HEK293 (cell line): ENCODE data around the gene STAB1.

ENCODE experiments used
- CTCF ChIA-PET: fragments of 350-600 bp; formaldehyde crosslinking; extraction: SDS; loops from one replicate; lab custom pipeline; 2021; ENCODE audit warnings: antibody characterized with exemption; lab: Yijun Ruan, JAX
- POLR2A ChIA-PET: fragments of 300-600 bp; formaldehyde crosslinking; extraction: SDS; loops from one replicate; lab custom pipeline; 2020; ENCODE audit warnings: antibody characterized with exemption, inconsistent platforms; lab: Yijun Ruan, JAX
- H3K27ac ChIP-seq: fragments of 200-500 bp; sonication (Bioruptor generic); 2 replicates; pipeline ENCODE4 v1.5.1; 2014; ENCODE audit warnings: low read depth, low read length, control low read depth, inconsistent platforms; ENCODE audit errors: extremely low read depth
- H3K36me3 ChIP-seq, 2 experiments: fragments of 200-500 bp in 1 of 2; sonication (Bioruptor generic) in 1 of 2; 1 replicate in 1 of 2; 2 replicates in 1 of 2; pipeline ENCODE4 v1.5.1; 2014 to 2017; ENCODE audit warnings: inconsistent platforms in 2 of 2, low read length in 2 of 2; ENCODE audit not compliant: control insufficient read depth in 2 of 2, insufficient read depth in 1 of 2
- H3K4me1 ChIP-seq: fragments of 200-500 bp; sonication (Bioruptor generic); 2 replicates; pipeline ENCODE4 v1.5.1; 2014; ENCODE audit warnings: mild to moderate bottlenecking, low read length, inconsistent platforms; ENCODE audit not compliant: control insufficient read depth, insufficient read depth
- H3K4me3 ChIP-seq: 2 replicates; pipeline ENCODE4 v1.5.1; 2011; ENCODE audit warnings: low read depth, mild to moderate bottlenecking, control low read depth, low read length, moderate library complexity
- H3K9me3 ChIP-seq: fragments of 200-500 bp; sonication (Bioruptor generic); 2 replicates; pipeline ENCODE4 v1.5.1; 2014; ENCODE audit warnings: low read depth, low read length, inconsistent platforms; ENCODE audit not compliant: control insufficient read depth, insufficient read depth
- INSM2 ChIP-seq: fragments of 450-650 bp; formaldehyde crosslinking; IDR thresholded peaks from 2 replicates; pipeline ENCODE4 v1.5.1; 2016; ENCODE audit warnings: missing biosample characterization, missing genetic modification characterization
- PBX3 ChIP-seq: sonication (generic); formaldehyde crosslinking; IDR thresholded peaks from 2 replicates; pipeline ENCODE4 v1.8.1; 2022; ENCODE audit warnings: mild to moderate bottlenecking, moderate library complexity, missing genetic modification reagents
- PRDM1 ChIP-seq: fragments of 450-650 bp; formaldehyde crosslinking; IDR thresholded peaks from 2 replicates; pipeline ENCODE4; 2016; ENCODE audit warnings: missing biosample characterization, missing genetic modification characterization
- SP2 ChIP-seq: fragments of 450-650 bp; formaldehyde crosslinking; IDR thresholded peaks from 2 replicates; pipeline ENCODE4 v1.5.1; 2016; ENCODE audit warnings: missing biosample characterization, missing genetic modification characterization
- ZNF121 ChIP-seq: fragments of 450-650 bp; formaldehyde crosslinking; IDR thresholded peaks from 2 replicates; pipeline ENCODE4 v1.5.1; 2016; ENCODE audit warnings: missing biosample characterization, missing genetic modification characterization
- ZNF324 ChIP-seq: fragments of 450-650 bp; formaldehyde crosslinking; IDR thresholded peaks from 2 replicates; pipeline ENCODE4 v1.5.1; 2016; ENCODE audit warnings: missing biosample characterization, missing genetic modification characterization
- ZNF341 ChIP-seq: fragments of 450-650 bp; formaldehyde crosslinking; IDR thresholded peaks from 2 replicates; pipeline ENCODE4; 2016; ENCODE audit warnings: low read depth, missing biosample characterization, missing genetic modification characterization
- ZNF518A ChIP-seq: fragments of 450-650 bp; formaldehyde crosslinking; conservative IDR thresholded peaks from 2 replicates; pipeline ENCODE4 v1.5.1; 2016; ENCODE audit warnings: low read depth, missing biosample characterization, missing genetic modification characterization
- ZNF529 ChIP-seq: fragments of 450-650 bp; formaldehyde crosslinking; IDR thresholded peaks from 2 replicates; pipeline ENCODE4 v1.5.1; 2017; ENCODE audit warnings: missing genetic modification characterization, missing biosample characterization; ENCODE audit not compliant: insufficient replicate concordance
- ZNF580 ChIP-seq: fragments of 450-650 bp; formaldehyde crosslinking; IDR thresholded peaks from 2 replicates; pipeline ENCODE4 v1.5.1; 2016; ENCODE audit warnings: missing biosample characterization, missing genetic modification characterization
- ZSCAN18 ChIP-seq: fragments of 450-650 bp; formaldehyde crosslinking; IDR thresholded peaks from 2 replicates; pipeline ENCODE4 v1.5.1; 2016; ENCODE audit warnings: missing biosample characterization, missing genetic modification characterization
- ZSCAN30 ChIP-seq: fragments of 450-650 bp; IDR thresholded peaks from 2 replicates; pipeline ENCODE4 v1.5.1; 2018; ENCODE audit warnings: missing biosample characterization, mild to moderate bottlenecking, missing genetic modification characterization, moderate library complexity

Gene STAB1

GRCh38 chr3:52452570-52453221 lies 42.4 kb upstream of the STAB1 start (continued):
- TF ChIP-seq PBX3 (no peak), ZSCAN18 (tag by site-specific recombination) (no peak), INSM2 (no peak), ZSCAN30 (tag by site-specific recombination) (no peak), ZNF341 (tag by site-specific recombination) (no peak), ZNF529 (tag by site-specific recombination) (no peak)

- Histone ChIP-seq H3K4me1 (peaks cover 2% of the 10 kb centered on the region; the same call in 1 of the 2 replicates), H3K9me3 (no peaks in the 10 kb centered on the region), H3K36me3 (peaks cover 0 to 21% of the 10 kb centered on the region in 2 experiments; a peak in 1 of 3 replicates), H3K4me3 (no peak within 1 kb of the TSS), H3K27ac (no peak within 1 kb of the TSS)
- POLR2A ChIA-PET = no interaction called here
- TF ChIP-seq ZNF580 (tag by site-specific recombination) = no peak
- TF ChIP-seq ZNF518A = no peak
- TF ChIP-seq ZNF121 (tag by site-specific recombination) = no peak
- TF ChIP-seq ZNF324 (tag by site-specific recombination) = no peak
- TF ChIP-seq PRDM1 (tag by site-specific recombination) = no peak
- TF ChIP-seq SP2 (tag by site-specific recombination) = peak; percentile 15; the same call in 1 of the 2 replicates
- CTCF ChIA-PET = no interaction called here
These were observed 41.5 kb upstream of the STAB1 start, which contains the start of gene TNNC1 for GRCh38 chr3:52453496-52454249. Gene TNNC1 (minus strand): TSS chr3:52454041. CDS start chr3:52454015, 26 bp downstream.
